TTC549 (cell line): ENCODE data around the gene MITD1.
"Not testable (repeated sequence)": the region's sequence is repeated elsewhere in the genome, so short reads cannot be mapped to it uniquely, and the experiment has no call there.

Experiments used
- FAIRE-seq: peaks from 2 replicates; lab custom pipeline; 2012; peaks lifted over from hg19 to GRCh38; lab: Jason Lieb, UNC

MITD1 gene

GRCh38 chr2:99180755-99181623, at the start of gene MITD1, which contains the start of gene MRPL30:
TSS of gene MITD1 (minus strand) at chr2:99181058. CDS start at chr2:99180981, 77 bp downstream.
TSS of gene MRPL30 (plus strand) at chr2:99181184. CDS start at chr2:99186204, 5,020 bp downstream.
- peak; percentile 49 for FAIRE-seq

- FAIRE-seq, result no peak
Observed at GRCh38 chr2:99217929-99218501, 37.2 kb upstream of the MITD1 start.

- FAIRE-seq, result no peak
Observed at GRCh38 chr2:99216096-99216495, 35.2 kb upstream of the MITD1 start.

- no peak for FAIRE-seq
Observed at GRCh38 chr2:99205491-99205890, 24.6 kb upstream of the MITD1 start.

- FAIRE-seq, result no peak
Observed at GRCh38 chr2:99201959-99202678, 21.3 kb upstream of the MITD1 start.

GRCh38 chr2:99200076-99200800, 19.4 kb upstream of the MITD1 start:
- FAIRE-seq, result no peak

- no peak for FAIRE-seq
Observed at GRCh38 chr2:99198103-99198841, 17.4 kb upstream of the MITD1 start.

- FAIRE-seq, result not testable (repeated sequence)
Observed at GRCh38 chr2:99192364-99192763, 11.5 kb upstream of the MITD1 start.

- FAIRE-seq, result no peak
Observed at GRCh38 chr2:99190548-99190947, 9.7 kb upstream of the MITD1 start.

- FAIRE-seq, result no peak
Observed at GRCh38 chr2:99188357-99188756, 7.5 kb upstream of the MITD1 start.

- FAIRE-seq, result no peak
Observed at GRCh38 chr2:99187011-99187410, 6.2 kb upstream of the MITD1 start.

GRCh38 chr2:99184811-99185210, 4.0 kb upstream of the MITD1 start:
- no peak for FAIRE-seq

GRCh38 chr2:99183025-99183424, 2.2 kb upstream of the MITD1 start:
- FAIRE-seq, result no peak

- FAIRE-seq, result no peak
Observed at GRCh38 chr2:99181624-99182000, 754 bp upstream of the MITD1 start.

- FAIRE-seq, result no peak
Observed at GRCh38 chr2:99171377-99172140, 9.3 kb downstream of the MITD1 start.

GRCh38 chr2:99169534-99169933, 11.3 kb downstream of the MITD1 start:
- FAIRE-seq, result no peak

- FAIRE-seq, result no peak
Observed at GRCh38 chr2:99166218-99166617, 14.6 kb downstream of the MITD1 start.

GRCh38 chr2:99159594-99159993, 21.3 kb downstream of the MITD1 start:
- FAIRE-seq, result no peak

- FAIRE-seq, result no peak
Observed at GRCh38 chr2:99158599-99158998, 22.3 kb downstream of the MITD1 start.

- no peak for FAIRE-seq
Observed at GRCh38 chr2:99156891-99157290, 24.0 kb downstream of the MITD1 start.
